D721Med (cell line): ENCODE results near the gene ADGRL3.

Experiments used
- DNase-seq: peaks from one replicate; pipeline ENCODE4 v3.0.0; 2011; ENCODE audit warnings: low spot score; ENCODE audit not compliant: insufficient read length
- FAIRE-seq: peaks from 2 replicates; lab custom pipeline; 2011; peaks lifted over from hg19 to GRCh38; lab: Jason Lieb, UNC
- CTCF ChIP-seq: IDR thresholded peaks from 2 replicates; pipeline ENCODE4 v1.5.1; 2012; ENCODE audit warnings: mild to moderate bottlenecking, control low read depth; ENCODE audit not compliant: insufficient read depth; ENCODE audit errors: missing control alignments

Gene ADGRL3

GRCh38 chr4:61693520-61693919 is 493.4 kb downstream of the ADGRL3 start:
- no peak for FAIRE-seq
- TF ChIP-seq CTCF: no peak
- no peak for DNase-seq

DNA sequence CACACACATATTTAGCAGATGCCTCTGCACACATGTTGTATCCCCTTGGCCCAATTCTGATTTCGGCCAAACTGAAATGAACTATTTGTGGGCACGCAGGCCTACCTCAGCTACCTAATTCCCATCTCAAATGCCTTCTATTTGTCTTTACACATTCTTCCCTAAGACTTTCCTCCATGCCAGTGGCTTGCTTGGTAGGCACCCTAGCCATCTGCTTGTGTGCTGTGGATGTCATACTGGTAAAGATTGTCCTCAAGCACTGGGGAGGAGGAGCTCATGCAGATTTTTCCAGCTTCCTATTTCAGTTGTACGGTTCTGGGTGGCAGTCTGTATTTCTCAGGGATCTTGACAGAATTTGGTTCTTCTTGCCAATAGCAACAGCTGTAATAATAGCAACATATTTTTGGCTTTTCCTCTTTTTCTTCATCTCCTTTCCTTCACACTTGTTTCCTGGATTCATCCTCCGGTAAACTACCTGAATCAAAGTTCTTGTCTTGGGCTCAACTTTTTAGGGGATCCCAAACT is 514.3 kb downstream of the ADGRL3 start:
- DNase-seq (no peak), FAIRE-seq (no peak)
- TF ChIP-seq CTCF: no peak

DNA sequence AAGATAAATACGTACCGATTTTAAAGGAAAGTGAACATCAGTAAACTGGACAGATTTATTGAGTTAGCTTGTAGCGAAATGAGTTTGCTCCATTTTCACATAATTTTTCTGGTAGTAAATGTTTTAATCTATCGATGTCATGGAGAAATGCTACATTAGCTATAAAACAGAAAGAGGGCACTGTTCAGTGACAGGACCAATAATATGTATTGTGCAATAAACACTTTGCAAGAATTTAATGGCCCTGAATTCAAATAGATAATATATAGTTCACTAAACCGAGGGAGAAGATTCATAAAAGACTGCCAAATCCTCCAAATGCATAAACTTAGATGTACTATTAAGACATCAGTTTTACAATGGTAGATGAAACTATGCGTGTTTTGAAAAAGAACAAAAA is 516.3 kb downstream of the ADGRL3 start:
- TF ChIP-seq CTCF: no peak
- DNase-seq (no peak), FAIRE-seq (no peak)

- DNase-seq (no peak), FAIRE-seq (no peak)
- no peak for TF ChIP-seq CTCF
Observed at GRCh38 chr4:61723492-61723891, 523.4 kb downstream of the ADGRL3 start.

DNA sequence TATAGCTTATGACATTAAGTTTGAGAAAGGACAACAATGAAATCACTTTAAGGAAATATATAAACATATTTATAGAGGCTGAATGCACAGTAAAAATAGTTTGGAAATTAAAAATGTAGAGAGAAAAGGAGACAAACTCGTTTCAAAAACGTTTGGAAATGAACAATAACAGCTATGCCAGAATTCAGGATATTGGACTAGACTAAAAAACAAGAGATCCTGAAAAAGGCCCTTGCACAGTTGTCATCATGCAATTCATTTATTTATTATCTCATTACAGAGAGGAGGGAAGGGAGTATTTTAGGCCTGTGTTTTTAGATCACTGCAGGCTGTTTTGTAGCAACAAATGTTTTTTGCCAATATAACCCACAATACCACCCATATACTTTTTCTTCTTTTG is 527.2 kb downstream of the ADGRL3 start:
- TF ChIP-seq CTCF: no peak
- DNase-seq (no peak), FAIRE-seq (no peak)

DNA sequence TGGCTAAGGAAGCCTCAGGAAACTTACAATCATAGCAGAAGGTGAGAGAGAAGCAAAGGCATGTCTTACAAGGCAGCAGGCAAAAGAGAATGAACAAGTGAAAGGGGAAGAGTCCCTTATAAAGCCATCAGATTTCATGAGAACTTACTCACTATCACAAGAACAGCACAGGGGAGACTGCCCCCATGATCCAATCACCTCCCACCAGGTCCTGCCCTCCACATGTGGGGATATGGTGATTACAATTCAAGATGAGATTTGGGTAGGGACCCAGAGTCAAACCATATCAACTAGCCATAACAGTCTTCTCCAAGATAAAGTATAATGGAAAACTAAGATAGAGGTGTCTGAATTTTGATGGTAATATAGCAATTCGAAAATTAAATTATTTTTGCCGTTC is 534.3 kb downstream of the ADGRL3 start:
- FAIRE-seq: no peak
- no peak for TF ChIP-seq CTCF
- DNase-seq: no peak

GRCh38 chr4:61739887-61740286 is 539.8 kb downstream of the ADGRL3 start:
- no peak for DNase-seq
- FAIRE-seq: no peak
- TF ChIP-seq CTCF: no peak
